Right renal pelvis (tissue), 4 donors: Measurements from ENCODE around the gene SFTA2. TPM values are rescaled to one million over a fixed set of nuclear protein-coding genes. Genes with fewer than 3 reads are reported as not detected.

Experiments
- DNase-seq, 4 donors: peaks; one replicate each; pipeline ENCODE4 v3.0.0-alpha.2; 2013; ENCODE audit warnings: low read depth in 4 of 4, low spot score in 3 of 4, missing footprints in 1 of 4
- polyA plus RNA-seq, 4 donors: library from polyadenylated mRNA; unstranded; fragments of 120-200 nt; gene quantifications; one replicate each; pipeline ENCODE4 v1.2.1, GENCODE V29; 2013; ENCODE audit not compliant: insufficient read length in 4 of 4

SFTA2 gene
- polyA plus RNA-seq, 4 donors = 1.0 to 1.8 (median 1.5) TPM

DNA sequence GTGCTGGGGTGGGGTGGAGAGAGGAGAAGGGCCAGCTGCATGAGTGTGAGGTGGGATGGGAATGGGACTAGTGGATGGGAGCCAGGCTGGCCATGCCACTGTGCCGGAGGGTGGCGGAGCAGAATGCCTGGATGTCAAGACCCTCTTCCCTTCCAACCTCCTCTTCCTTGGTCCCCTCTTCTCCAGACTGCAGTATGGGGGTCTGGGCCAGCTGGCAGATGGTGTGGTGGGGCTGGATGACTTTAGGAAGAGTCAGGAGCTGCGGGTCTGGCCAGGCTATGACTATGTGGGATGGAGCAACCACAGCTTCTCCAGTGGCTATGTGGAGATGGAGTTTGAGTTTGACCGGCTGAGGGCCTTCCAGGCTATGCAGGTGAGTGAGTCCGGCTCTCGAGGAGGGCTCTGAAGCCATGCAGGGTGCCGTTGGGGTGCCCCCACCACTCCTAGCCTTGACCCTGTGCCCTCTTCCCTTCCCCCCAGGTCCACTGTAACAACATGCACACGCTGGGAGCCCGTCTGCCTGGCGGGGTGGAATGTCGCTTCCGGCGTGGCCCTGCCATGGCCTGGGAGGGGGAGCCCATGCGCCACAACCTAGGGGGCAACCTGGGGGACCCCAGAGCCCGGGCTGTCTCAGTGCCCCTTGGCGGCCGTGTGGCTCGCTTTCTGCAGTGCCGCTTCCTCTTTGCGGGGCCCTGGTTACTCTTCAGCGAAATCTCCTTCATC is 40.0 kb downstream of the SFTA2 start:
- no peak for DNase-seq

DNA sequence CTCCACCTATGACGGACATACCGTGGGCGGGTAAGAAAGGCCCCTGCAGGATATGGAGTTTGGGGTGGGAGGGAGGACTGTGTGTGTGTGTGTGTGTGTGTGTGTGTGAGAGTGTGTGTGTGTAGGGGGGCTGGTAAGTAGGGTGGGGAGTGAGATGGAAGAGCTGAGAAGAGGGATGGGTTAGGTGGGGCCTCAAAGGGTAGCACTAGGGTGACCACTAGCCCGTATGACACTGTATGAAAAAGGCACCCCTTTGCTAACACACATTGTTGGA is 40.6 kb downstream of the SFTA2 start:
- DNase-seq = no peak

DNA sequence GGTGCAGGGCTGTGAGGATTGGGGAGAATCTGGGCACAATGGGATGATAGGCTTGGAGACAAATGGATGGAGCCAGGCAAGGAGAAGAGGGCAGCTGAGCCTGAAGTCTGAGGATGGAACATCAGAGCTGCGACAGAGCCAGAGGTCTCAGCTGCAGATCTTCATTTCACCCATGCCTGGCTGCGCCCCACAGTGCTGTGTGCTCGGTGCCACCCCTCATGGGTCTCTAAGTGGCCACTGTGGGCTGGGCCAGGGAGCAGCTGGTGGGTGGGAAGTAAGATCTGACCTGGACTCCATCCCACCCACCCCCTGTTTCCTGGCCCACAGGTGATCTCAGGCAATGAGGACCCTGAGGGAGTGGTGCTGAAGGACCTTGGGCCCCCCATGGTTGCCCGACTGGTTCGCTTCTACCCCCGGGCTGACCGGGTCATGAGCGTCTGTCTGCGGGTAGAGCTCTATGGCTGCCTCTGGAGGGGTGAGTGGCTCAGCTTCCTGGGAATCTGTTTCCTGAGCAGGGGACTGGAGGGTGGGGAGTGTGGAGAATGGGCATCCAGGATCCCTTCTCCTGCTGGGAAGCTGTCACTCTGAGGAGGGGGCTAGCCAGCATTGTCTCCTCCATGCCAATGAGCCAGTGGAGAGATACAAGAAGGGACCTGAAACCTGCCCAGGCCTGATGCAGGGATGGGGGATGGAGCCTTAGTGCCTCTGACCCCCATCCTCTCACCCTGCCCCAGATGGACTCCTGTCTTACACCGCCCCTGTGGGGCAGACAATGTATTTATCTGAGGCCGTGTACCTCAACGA is 41.1 kb downstream of the SFTA2 start:
- DNase-seq = no peak

- no peak for DNase-seq
Observed at GRCh38 chr6:30889921-30890645, 41.9 kb downstream of the SFTA2 start.

GRCh38 chr6:30889496-30889885 is 42.5 kb downstream of the SFTA2 start:
- no peak for DNase-seq

DNA sequence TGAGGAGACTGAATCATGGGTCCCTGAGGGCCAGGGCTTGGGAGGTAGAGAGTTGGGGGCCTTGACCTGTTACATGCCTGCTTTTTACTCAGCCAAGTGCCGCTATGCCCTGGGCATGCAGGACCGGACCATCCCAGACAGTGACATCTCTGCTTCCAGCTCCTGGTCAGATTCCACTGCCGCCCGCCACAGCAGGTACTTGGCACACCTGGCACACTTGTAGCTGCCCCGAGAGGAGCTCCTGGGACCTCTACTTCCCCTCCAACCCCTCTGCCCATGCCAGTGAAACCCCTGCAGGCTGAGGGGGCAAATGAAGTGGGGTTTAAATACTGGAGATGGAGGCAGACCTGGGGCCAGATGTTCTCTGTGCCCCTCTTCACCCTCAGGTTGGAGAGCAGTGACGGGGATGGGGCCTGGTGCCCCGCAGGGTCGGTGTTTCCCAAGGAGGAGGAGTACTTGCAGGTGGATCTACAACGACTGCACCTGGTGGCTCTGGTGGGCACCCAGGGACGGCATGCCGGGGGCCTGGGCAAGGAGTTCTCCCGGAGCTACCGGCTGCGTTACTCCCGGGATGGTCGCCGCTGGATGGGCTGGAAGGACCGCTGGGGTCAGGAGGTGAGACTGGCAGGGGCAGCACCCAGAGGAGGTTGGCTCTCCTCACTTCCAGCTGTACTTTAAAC is 43.0 kb downstream of the SFTA2 start:
- no peak for DNase-seq

GRCh38 chr6:30887901-30888815 is 43.8 kb downstream of the SFTA2 start:
- no peak for DNase-seq

- DNase-seq = no peak
Observed at GRCh38 chr6:30886897-30887255, 45.1 kb downstream of the SFTA2 start.

- DNase-seq = peak in 3 of 4 donors; percentile 50 to 74 (median 72)
Observed at GRCh38 chr6:30885999-30886896, 45.7 kb downstream of the SFTA2 start.

DNA sequence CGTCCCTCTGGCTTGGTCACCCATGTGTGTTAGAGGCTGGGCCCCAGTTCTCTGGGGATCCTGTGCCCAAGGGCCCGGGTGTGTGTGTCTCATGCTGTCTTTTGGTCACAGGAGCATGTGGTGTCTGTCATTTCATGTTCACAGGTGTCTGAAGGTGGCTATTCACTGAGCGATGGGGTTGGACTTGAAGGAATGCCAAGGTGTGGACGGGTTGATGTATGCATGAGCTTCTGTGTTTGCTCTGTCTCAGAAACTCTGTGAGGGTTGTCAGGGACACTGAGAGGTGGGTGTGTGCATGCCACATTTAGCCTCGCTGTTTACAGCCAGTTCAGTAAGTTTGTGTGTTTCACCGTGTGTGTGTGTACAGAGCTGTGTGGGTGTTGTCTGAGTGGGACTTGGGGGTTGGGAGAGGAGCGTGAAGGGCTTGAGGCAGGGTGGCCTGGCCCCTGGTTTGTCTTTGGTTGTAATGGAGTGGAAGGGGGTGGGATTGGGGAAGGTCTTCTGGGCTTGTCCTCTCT is 46.4 kb downstream of the SFTA2 start:
- no peak for DNase-seq

- peak in 2 of 4 donors; percentile 31 to 33 for DNase-seq
Observed at GRCh38 chr6:30884521-30885480, 47.2 kb downstream of the SFTA2 start.

DNA sequence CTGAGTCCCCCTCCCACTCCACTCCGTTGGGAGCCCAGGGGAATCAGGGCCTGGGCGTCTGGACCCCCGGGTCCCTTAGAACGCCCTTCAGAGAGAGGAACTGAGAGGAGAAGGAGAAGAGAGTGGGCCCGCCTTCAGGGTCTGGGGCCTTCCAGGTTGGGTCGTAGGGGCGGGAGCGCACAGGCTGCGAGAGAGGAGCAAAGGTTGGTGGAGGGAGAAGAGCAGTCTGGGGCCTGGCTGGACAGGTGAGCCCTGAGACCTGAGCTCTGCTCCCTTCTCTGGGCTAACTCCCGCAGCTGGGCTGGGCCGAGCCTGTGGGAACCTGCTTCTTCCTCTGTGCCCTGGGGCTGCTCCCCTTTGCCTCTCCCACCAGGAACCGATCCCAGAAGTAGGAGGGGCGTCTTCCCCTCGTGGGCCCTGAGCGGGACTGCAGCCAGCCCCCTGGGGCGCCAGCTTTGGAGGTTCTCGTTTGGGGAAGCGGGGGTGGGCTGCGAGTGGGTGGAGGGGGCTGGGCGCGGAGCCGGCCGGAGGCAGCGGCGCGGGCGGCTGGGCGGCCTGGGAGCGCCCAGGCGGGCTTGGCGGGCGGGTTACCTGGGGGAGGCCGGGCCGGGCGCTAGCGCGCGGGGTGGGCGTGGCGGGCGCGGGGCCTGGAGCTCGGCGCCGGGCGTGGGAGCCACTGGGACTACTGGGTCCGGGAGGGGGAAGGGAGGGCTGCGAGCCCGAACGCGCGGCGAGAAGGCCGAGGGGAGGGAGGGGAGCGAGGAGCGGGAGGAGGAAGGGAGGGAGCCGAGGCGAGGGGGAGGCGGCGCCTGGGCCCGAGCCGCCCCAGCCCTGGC is 48.1 kb downstream of the SFTA2 start, which contains the start of gene DDR1:
Gene DDR1, plus strand, starts transcription at position 835 of the 836 bp plus-strand sequence. CDS start 4,211 bp downstream, outside the sequence.
- DNase-seq = peak in 3 of 4 donors; percentile 55 to 72 (median 71)

DNA sequence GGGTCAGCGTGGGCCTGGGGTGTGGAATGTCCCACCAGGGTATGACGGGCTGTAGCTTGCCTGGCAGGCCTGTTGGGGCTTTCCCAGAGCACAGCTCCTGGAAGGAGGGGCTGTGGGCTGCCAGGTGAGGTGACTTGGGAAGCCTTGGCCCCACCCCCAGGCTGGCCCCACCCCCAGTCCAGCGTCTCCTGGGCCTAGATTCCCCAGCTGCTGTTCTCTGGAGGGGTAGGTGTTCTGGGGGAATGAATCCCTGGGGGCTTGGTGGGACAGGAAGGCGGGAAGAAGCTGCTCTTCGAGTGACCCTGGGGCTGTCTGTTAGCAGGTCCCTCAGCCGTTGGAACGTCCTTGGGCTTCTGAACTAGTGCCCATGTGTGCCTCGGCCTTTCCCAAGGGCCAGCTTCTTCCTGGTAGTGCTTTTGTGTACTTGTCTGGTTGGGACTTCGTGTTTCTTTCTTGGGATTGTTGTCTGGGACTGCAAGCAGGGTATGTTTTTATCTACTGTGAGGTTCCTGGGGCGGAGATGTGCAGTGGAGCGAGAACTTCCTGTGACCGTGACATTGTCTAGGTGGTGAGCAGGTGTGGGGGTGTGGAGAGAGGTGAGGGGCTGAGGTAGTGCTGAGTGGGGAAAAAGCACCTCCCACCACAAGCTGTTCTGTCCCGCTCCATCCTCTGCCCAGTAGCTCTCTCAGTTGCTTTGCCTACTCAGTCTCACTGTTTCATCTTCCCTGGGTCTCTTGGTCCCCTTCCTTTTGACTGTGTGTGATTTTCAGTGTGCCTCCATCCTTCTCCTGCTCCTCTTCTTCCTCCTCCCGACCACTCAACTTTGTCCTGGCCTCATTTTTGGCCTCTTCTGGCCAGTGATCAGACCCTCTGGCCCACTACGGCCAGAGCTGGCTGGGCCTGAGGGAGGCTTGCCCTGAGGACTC is 48.9 kb downstream of the SFTA2 start:
- DNase-seq = peak in 2 of 4 donors; percentile 45 to 58

DNA sequence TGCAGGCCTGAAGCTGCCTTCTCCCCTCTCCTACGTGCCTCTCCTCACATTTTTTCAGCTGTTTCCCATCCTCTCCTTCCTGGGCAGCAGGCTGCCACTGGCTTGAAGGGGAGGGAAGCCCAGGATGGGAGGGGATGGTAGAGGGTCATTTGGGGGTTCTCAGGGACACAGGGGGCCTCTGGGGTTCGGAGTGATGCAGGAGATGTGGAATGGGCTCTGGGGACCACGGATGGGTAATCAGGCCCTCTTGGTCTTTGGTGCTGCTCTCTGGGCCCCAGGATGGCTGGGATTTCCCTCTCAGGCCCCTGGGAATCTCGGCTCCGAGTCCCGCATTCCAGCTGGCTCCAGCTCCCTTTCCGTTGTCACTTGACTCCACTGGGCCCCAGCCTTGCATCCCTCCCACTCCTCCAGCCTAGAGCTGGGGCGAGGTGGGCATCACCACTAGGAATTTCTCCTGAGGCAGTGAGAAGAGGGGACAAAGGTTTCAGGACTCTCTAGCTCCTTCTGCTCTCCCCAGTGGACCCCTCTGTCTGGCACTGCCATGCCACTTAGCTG is 49.7 kb downstream of the SFTA2 start:
- peak in 2 of 4 donors; percentile 34 to 68 for DNase-seq
